CD14-positive monocyte (primary cell): ENCODE data around the gene ARL4C. TPM values are rescaled to one million over a fixed set of nuclear protein-coding genes. Genes with fewer than 3 reads are reported as not detected.
A peak's percentile ranks its signal among the peaks of the same experiment; 100 is the strongest.

Source experiments
- DNase-seq, 3 donors: peaks; one replicate each; pipeline ENCODE4 v3.0.0-alpha.2; 2011 to 2022
- H2AFZ ChIP-seq: 2 replicates; pipeline ENCODE4 v1.6.0; 2012; ENCODE audit warnings: mild to moderate bottlenecking, low read depth, low read length, inconsistent platforms; ENCODE audit not compliant: insufficient read depth, poor library complexity, severe bottlenecking
- H3K27ac ChIP-seq, 2 donors: 1 replicate in 1 of 2; 2 replicates in 1 of 2; pipeline ENCODE4 v1.5.1; 2012 to 2013; ENCODE audit warnings: low read length in 2 of 2, control low read depth in 1 of 2, inconsistent platforms in 1 of 2, low read depth in 1 of 2, mild to moderate bottlenecking in 1 of 2
- H3K27me3 ChIP-seq, 2 donors: one replicate each; pipeline versions ENCODE4 v1.6.0 to v1.6.1; 2011 to 2013; ENCODE audit warnings: low read length in 2 of 2; ENCODE audit not compliant: control insufficient read depth in 2 of 2, insufficient read depth in 2 of 2
- H3K36me3 ChIP-seq, 2 donors: replicated peaks in 1 of 2; 1 replicate in 1 of 2; 2 replicates in 1 of 2; pipeline versions ENCODE4 v1.5.1 to v1.6.1; 2012 to 2013; ENCODE audit warnings: low read length in 2 of 2, control low read depth in 1 of 2, inconsistent platforms in 1 of 2, mild to moderate bottlenecking in 1 of 2; ENCODE audit not compliant: insufficient read depth in 2 of 2, control insufficient read depth in 1 of 2
- H3K4me1 ChIP-seq, 2 donors: 1 replicate in 1 of 2; 2 replicates in 1 of 2; pipeline versions ENCODE4 v1.5.1 to v1.6.1; 2012 to 2013; ENCODE audit warnings: low read length in 2 of 2, control low read depth in 1 of 2, inconsistent platforms in 1 of 2, mild to moderate bottlenecking in 1 of 2, moderate library complexity in 1 of 2; ENCODE audit not compliant: insufficient read depth in 2 of 2, control insufficient read depth in 1 of 2
- H3K4me2 ChIP-seq: replicated peaks from 2 replicates; pipeline ENCODE3; 2012; ENCODE audit warnings: low read length, moderate library complexity, mild to moderate bottlenecking; ENCODE audit not compliant: poor library complexity, severe bottlenecking; ENCODE audit errors: extremely low read depth
- H3K4me3 ChIP-seq, 3 experiments: fragments of 200-600 bp in 1 of 3; sonication (generic) in 1 of 3; replicated peaks in 1 of 3; 1 replicate in 2 of 3; 2 replicates in 1 of 3; pipeline ENCODE4 v1.5.1; 2011 to 2013; ENCODE audit warnings: low read length in 3 of 3, mild to moderate bottlenecking in 3 of 3, control low read depth in 2 of 3, low read depth in 2 of 3, inconsistent platforms in 1 of 3, moderate library complexity in 1 of 3
- H3K79me2 ChIP-seq: 2 replicates; pipeline ENCODE4 v1.6.0; 2012; ENCODE audit warnings: mild to moderate bottlenecking, control low read depth, inconsistent platforms, low read length, moderate library complexity; ENCODE audit not compliant: insufficient read depth
- H3K9ac ChIP-seq: 2 replicates; pipeline ENCODE4 v1.6.0; 2017; ENCODE audit warnings: low read length, mild to moderate bottlenecking; ENCODE audit not compliant: insufficient read depth, poor library complexity, severe bottlenecking
- H3K9me3 ChIP-seq, 2 donors: replicated peaks in 1 of 2; 1 replicate in 1 of 2; 2 replicates in 1 of 2; pipeline versions ENCODE4 v1.5.1 to v1.6.1; 2012 to 2013; ENCODE audit warnings: low read length in 2 of 2, control low read depth in 1 of 2; ENCODE audit not compliant: control insufficient read depth in 1 of 2, insufficient read depth in 1 of 2
- H4K20me1 ChIP-seq: 2 replicates; pipeline ENCODE4 v1.6.0; 2012; ENCODE audit warnings: mild to moderate bottlenecking, low read length, control low read depth, moderate library complexity; ENCODE audit not compliant: insufficient read depth
- H3K27ac Mint-ChIP-seq, 7 donors: one replicate each; pipeline ENCODE4 v1.8.0; 2020; ENCODE audit warnings: mild to moderate bottlenecking in 7 of 7, mixed read lengths in 7 of 7, moderate library complexity in 6 of 7, inconsistent platforms in 2 of 7
- H3K27me3 Mint-ChIP-seq, 3 donors: one replicate each; pipeline ENCODE4 v1.8.0; 2021 to 2022; ENCODE audit warnings: low read depth in 3 of 3, mild to moderate bottlenecking in 3 of 3, mixed read lengths in 3 of 3, moderate library complexity in 3 of 3, inconsistent platforms in 1 of 3
- H3K36me3 Mint-ChIP-seq, 2 donors: one replicate each; pipeline ENCODE4 v1.8.0; 2020; ENCODE audit warnings: mixed read lengths in 2 of 2, inconsistent platforms in 1 of 2, mild to moderate bottlenecking in 1 of 2
- H3K4me1 Mint-ChIP-seq: one replicate; pipeline ENCODE4 v1.8.0; 2020; ENCODE audit warnings: mild to moderate bottlenecking, mixed read lengths
- H3K4me3 Mint-ChIP-seq, 2 donors: one replicate each; pipeline ENCODE4 v1.8.0; 2020; ENCODE audit warnings: mild to moderate bottlenecking in 2 of 2, mixed read lengths in 2 of 2, moderate library complexity in 1 of 2
- H3K9me3 Mint-ChIP-seq, 7 donors: one replicate each; pipeline ENCODE4 v1.8.0; 2020 to 2022; ENCODE audit warnings: mixed read lengths in 7 of 7, mild to moderate bottlenecking in 6 of 7, moderate library complexity in 6 of 7, inconsistent platforms in 2 of 7
- WGBS: methylation state at CpG from one replicate; pipeline ENCODE4 v1.1.5; 2013; ENCODE audit warnings: missing lambda C conversion rate; ENCODE audit not compliant: insufficient coverage; 5-methylcytosine and 5-hydroxymethylcytosine counted together
- intact Hi-C, 2 donors: fragments of 100-400 bp; cut with micrococcal nuclease; formaldehyde crosslinking; loops; one replicate each; pipeline versions ENCODE4 v1.15.0 to v1.15.1; 2023
- polyA plus RNA-seq, 3 donors: library from polyadenylated mRNA; depleted of rRNA in 1 of 3; unstranded in 2 of 3; stranded (reverse) in 1 of 3; fragments of 300-500 nt in 2 of 3; fragments of >200 nt in 1 of 3; fragmentation: Illumina TruSeq in 2 of 3; gene quantifications; 1 replicate in 2 of 3; 2 replicates in 1 of 3; pipeline ENCODE4 v1.2.3, GENCODE V29; 2012 to 2021
- TF ChIP-seq, protein P1 (sequence below): fragments of 200-600 bp; IDR thresholded peaks from one replicate; pipeline ENCODE4 v1.8.0; 2022; ENCODE audit warnings: antibody characterized with exemption, mild to moderate bottlenecking

Gene ARL4C
- polyA plus RNA-seq, 3 donors, result 4.0 to 90.9 (median 6.4) TPM

DNA sequence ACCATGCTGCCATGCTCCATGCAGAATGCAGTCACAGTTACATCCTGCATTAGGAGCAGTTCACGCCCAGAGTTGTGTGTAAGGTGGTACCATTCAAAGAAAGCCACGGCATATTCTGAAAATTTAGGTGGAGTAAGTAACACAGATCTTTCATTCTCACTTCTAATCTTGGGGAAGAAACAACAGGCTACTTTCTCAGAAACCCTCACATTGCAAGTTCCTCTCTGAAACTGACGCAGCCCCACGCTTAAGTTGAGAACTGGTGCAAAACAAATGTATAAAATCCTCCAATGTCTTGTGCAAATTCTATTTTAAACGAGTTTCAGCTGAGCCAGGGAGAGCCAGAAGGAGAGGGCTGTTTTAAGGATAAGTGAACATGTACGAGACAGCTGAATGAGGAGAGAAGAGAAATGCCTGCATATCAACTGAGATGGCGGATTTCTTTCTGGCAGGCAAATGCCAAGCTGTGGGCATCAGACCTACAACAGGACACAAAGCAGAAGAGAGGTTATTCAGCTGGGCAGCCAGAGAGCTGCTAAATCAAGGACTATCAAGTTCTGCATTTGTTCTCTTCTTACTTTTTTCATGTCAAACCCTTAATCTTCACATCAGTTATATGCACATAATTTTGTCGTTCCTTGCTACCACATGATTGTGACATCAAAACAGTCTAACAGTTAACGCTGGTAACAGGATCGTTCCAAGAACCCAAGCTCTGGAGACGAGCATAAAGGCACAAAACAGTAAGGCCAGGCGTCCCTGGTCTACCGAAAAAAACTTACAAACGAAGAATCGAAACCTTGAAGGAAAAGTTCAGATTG lies 6.4 kb downstream of the ARL4C start:
- Histone ChIP-seq H3K79me2 (peaks cover 38% of the 10 kb centered on the region), H3K9me3 (no peaks in the 10 kb centered on the region), H2AFZ (peak overlapping the region; percentile 19), H3K4me2 (peak overlapping the region; percentile 50), H3K27me3 (peaks cover 9 to 16% of the 10 kb centered on the region in 2 donors), H3K27ac (peak overlapping the region in 1 of 2 donors; percentile 71), H4K20me1 (peaks cover 30% of the 10 kb centered on the region), H3K4me1 (peaks cover 78 to 89% of the 10 kb centered on the region in 2 donors), H3K9ac (no peak overlapping the region), H3K4me3 (peak overlapping the region in 1 of 3 experiments; percentile 38), H3K36me3 (no peaks in the 10 kb centered on the region)
- Mint-ChIP-seq H3K36me3 (peaks cover 0 to 16% of the 10 kb centered on the region in 2 donors), H3K4me1 (peaks cover 65% of the 10 kb centered on the region), H3K27ac (peak overlapping the region; percentile 19 to 91 (median 75)), H3K4me3 (peak overlapping the region; percentile 21 to 72), H3K9me3 (peaks cover 0 to 8% (median 3%) of the 10 kb centered on the region in 7 donors), H3K27me3 (peaks cover 20 to 26% (median 22%) of the 10 kb centered on the region in 3 donors)
- WGBS, result 51% methylated on average over 10 of the region's 15 CpGs
- intact Hi-C loops, result loop anchor here (5.0 to 10.0 kb wide), 3 partner anchors 63 to 636 kb away; partner anchors contain the start of gene HJURP (in 1 of the 2)
- peak in 2 of 3 donors; percentile 31 to 36 for DNase-seq
- TF ChIP-seq, protein P1, sequence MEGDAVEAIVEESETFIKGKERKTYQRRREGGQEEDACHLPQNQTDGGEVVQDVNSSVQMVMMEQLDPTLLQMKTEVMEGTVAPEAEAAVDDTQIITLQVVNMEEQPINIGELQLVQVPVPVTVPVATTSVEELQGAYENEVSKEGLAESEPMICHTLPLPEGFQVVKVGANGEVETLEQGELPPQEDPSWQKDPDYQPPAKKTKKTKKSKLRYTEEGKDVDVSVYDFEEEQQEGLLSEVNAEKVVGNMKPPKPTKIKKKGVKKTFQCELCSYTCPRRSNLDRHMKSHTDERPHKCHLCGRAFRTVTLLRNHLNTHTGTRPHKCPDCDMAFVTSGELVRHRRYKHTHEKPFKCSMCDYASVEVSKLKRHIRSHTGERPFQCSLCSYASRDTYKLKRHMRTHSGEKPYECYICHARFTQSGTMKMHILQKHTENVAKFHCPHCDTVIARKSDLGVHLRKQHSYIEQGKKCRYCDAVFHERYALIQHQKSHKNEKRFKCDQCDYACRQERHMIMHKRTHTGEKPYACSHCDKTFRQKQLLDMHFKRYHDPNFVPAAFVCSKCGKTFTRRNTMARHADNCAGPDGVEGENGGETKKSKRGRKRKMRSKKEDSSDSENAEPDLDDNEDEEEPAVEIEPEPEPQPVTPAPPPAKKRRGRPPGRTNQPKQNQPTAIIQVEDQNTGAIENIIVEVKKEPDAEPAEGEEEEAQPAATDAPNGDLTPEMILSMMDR, result no peak

DNA sequence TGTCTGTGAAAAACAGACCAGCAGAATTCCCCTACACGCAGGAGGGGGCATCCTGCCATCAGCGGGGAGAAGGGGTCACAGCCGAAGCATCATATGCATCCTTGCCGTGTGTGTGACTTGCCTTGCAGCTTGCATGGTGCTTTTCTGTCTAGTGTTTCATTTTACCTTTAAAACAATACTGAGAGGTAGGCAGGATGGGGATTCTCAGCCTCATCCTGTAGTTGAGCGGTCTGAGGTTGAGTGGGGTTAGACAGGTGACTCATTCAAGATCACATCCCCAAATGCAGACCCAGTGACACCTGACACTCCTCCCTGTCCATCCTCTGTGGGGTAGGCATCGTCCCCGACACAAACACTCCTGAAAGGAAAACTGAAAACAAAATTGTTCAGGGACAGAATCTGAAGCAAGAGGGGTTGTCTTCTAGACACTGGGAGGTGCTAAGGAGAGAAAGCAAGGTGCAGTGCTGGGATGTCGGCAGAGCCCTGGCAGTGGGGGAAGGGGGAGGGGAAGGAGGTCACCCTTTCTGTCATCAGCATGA lies 7.9 kb downstream of the ARL4C start:
- Histone ChIP-seq H3K9me3 (no peaks in the 10 kb centered on the region), H4K20me1 (peaks cover 15% of the 10 kb centered on the region), H3K79me2 (peaks cover 25% of the 10 kb centered on the region), H3K9ac (no peak overlapping the region), H3K4me1 (peaks cover 67 to 78% of the 10 kb centered on the region in 2 donors), H2AFZ (no peak overlapping the region), H3K4me3 (no peak overlapping the region), H3K4me2 (no peak overlapping the region), H3K36me3 (no peaks in the 10 kb centered on the region), H3K27me3 (peaks cover 3 to 4% of the 10 kb centered on the region in 2 donors), H3K27ac (peak overlapping the region in 1 of 2 donors; percentile 4)
- Mint-ChIP-seq H3K27me3 (peaks cover 9 to 14% (median 13%) of the 10 kb centered on the region in 3 donors), H3K36me3 (peaks cover 0 to 7% of the 10 kb centered on the region in 2 donors), H3K27ac (peak overlapping the region in 3 of 7 donors; percentile 29 to 78 (median 37)), H3K4me1 (peaks cover 62% of the 10 kb centered on the region), H3K9me3 (peaks cover 0 to 3% (median 0%) of the 10 kb centered on the region in 7 donors), H3K4me3 (peak overlapping the region in 1 of 2 donors; percentile 42)
- TF ChIP-seq, protein P1, result no peak
- WGBS, result 66% methylated on average over 6 of the region's 8 CpGs
- DNase-seq, result no peak
- intact Hi-C loops, result no loop called here
